Psoas muscle (tissue), 8 donors: ENCODE data around the gene RABGAP1L. TPM values are rescaled to one million over a fixed set of nuclear protein-coding genes. Genes with fewer than 3 reads are reported as not detected.
A peak's percentile ranks its signal among the peaks of the same experiment; 100 is the strongest.

Experiments
- ATAC-seq, 4 donors: fragments of 200-7000 bp; cut with Tn5 transposase; one replicate each; pipeline ENCODE4 v1.9.1; 2020; ENCODE audit warnings: moderate library complexity in 3 of 4, mild to moderate bottlenecking in 2 of 4
- DNase-seq, 2 donors: peaks; one replicate each; pipeline ENCODE4 v3.0.0-alpha.2; 2020
- H3K27ac ChIP-seq: fragments of 200-600 bp; one replicate; pipeline ENCODE4 v1.8.0; 2022
- H3K27me3 ChIP-seq, 3 donors: fragments of 200-600 bp in 1 of 3; one replicate each; pipeline versions ENCODE4 v1.6.1 to v1.8.0; 2013 to 2022; ENCODE audit warnings: low read length in 2 of 3, mild to moderate bottlenecking in 2 of 3, moderate library complexity in 1 of 3; ENCODE audit not compliant: insufficient read depth in 3 of 3
- H3K36me3 ChIP-seq, 2 donors: fragments of 200-600 bp in 1 of 2; one replicate each; pipeline versions ENCODE4 v1.6.1 to v1.8.0; 2013 to 2022; ENCODE audit warnings: low read depth in 1 of 2, mild to moderate bottlenecking in 1 of 2, moderate library complexity in 1 of 2; ENCODE audit not compliant: insufficient read depth in 1 of 2
- H3K4me1 ChIP-seq: fragments of 200-600 bp; one replicate; pipeline ENCODE4 v1.8.0; 2022
- H3K4me3 ChIP-seq: fragments of 200-600 bp; one replicate; pipeline ENCODE4 v1.8.0; 2022; ENCODE audit warnings: mild to moderate bottlenecking
- H3K9me3 ChIP-seq: fragments of 200-600 bp; one replicate; pipeline ENCODE4 v1.8.0; 2022
- CTCF ChIP-seq: fragments of 200-600 bp; IDR thresholded peaks from one replicate; pipeline ENCODE4 v1.8.0; 2022; ENCODE audit warnings: antibody characterized with exemption
- WGBS, 3 donors: extraction: QIAGEN DNeasy Blood & Tissue Kit; methylation state at CpG; one replicate each; pipeline versions ENCODE4 v1.1.6 to v1.1.7; 2013; 5-methylcytosine and 5-hydroxymethylcytosine counted together
- intact Hi-C, 2 donors: fragments of 100-400 bp; cut with DNase I; formaldehyde crosslinking; loops; one replicate each; pipeline versions ENCODE4 v1.11.0 to v1.14.2; 2022
- polyA plus RNA-seq, 3 donors: library from polyadenylated mRNA; stranded (reverse); fragments of 200-250 nt; gene quantifications; one replicate each; pipeline ENCODE4 v1.2.3, GENCODE V29; 2013
- total RNA-seq, 4 donors: library from RNA; stranded (reverse); fragmentation: NEBNext Ultra II Directional in 2 of 4; extraction: Animal tissue kit (Norgen Biotek cat#: 25700) in 2 of 4; gene quantifications; one replicate each; pipeline versions ENCODE4 v1.2.1 to v1.2.4, GENCODE V29; 2021 to 2023
- donor health status: healthy with polysubstance abuse.
- donor health status: DM: no; HTN: no; CAD: no; lungs with moderate emphysema.
- donor health status: Bipolar disorder and iron deficiency.
- donor health status: healthy.
- donor health status: DM: yes; HTN: yes; CAD: no.
- donor health status: DM: no; HTN: no; CAD: no.
- donor health status: DM: no; HTN: no; CAD: no.
- donor health status: DM: yes; HTN: yes; CAD: no.

RABGAP1L gene
- total and polyA plus RNA-seq, 7 donors, result 2.9 to 14.4 (median 8.7) TPM

GRCh38 chr1:174766727-174767126 lies 607.4 kb downstream of the RABGAP1L start:
- no peak for TF ChIP-seq CTCF
- DNase-seq (no peak), ATAC-seq (no peak)
- intact Hi-C loops, result loop anchor here (5.0 to 10.0 kb wide), 2 partner anchors 218 to 356 kb away; no protein-coding TSS in a partner anchor
- Histone ChIP-seq H3K4me1 (no peaks in the 10 kb centered on the region), H3K9me3 (no peaks in the 10 kb centered on the region), H3K27ac (no peak overlapping the region), H3K36me3 (no peaks in the 10 kb centered on the region), H3K27me3 (no peaks in the 10 kb centered on the region), H3K4me3 (no peak overlapping the region)
- 95 to 97% (median 95%) methylated on average over 2 of the region's 2 CpGs for WGBS, 3 donors

- no peaks in the 10 kb centered on the region for H3K9me3 ChIP-seq
- H3K27me3 ChIP-seq, result no peaks in the 10 kb centered on the region
- H3K4me1 ChIP-seq, result no peaks in the 10 kb centered on the region
- H3K36me3 ChIP-seq, result no peaks in the 10 kb centered on the region
- no peak overlapping the region for H3K27ac ChIP-seq
- 23 to 34% (median 29%) methylated on average over 2 of the region's 2 CpGs for WGBS, 3 donors
- no peak for DNase-seq
- intact Hi-C loops, result loop anchor here (5.0 to 10.0 kb wide), 2 partner anchors 216 to 354 kb away; no protein-coding TSS in a partner anchor
- TF ChIP-seq CTCF, result no peak
- no peak for ATAC-seq
- no peak overlapping the region for H3K4me3 ChIP-seq
These were observed 609.2 kb downstream of the RABGAP1L start for GRCh38 chr1:174768516-174768915.

- Histone ChIP-seq H3K9me3 (no peaks in the 10 kb centered on the region), H3K4me1 (no peaks in the 10 kb centered on the region), H3K36me3 (no peaks in the 10 kb centered on the region), H3K27ac (no peak overlapping the region), H3K27me3 (no peaks in the 10 kb centered on the region), H3K4me3 (no peak overlapping the region)
- 65 to 76% (median 66%) methylated on average over 2 of the region's 2 CpGs for WGBS, 3 donors
- DNase-seq (no peak), ATAC-seq (no peak)
- no peak for TF ChIP-seq CTCF
- intact Hi-C loops, result loop anchor here (5.0 to 10.0 kb wide), 2 partner anchors 216 to 353 kb away; no protein-coding TSS in a partner anchor
These were observed 609.6 kb downstream of the RABGAP1L start for GRCh38 chr1:174768949-174769348.

- ATAC-seq, result no peak
- no peak for DNase-seq
- H3K9me3 ChIP-seq, result no peaks in the 10 kb centered on the region
- H3K4me1 ChIP-seq, result no peaks in the 10 kb centered on the region
- intact Hi-C loops, result loop anchor here (2.0 to 10.0 kb wide), 4 partner anchors 213 to 352 kb away; partner anchors contain the start of gene CACYBP (in 1 of the 2)
- no peaks in the 10 kb centered on the region for H3K27me3 ChIP-seq
- H3K4me3 ChIP-seq, result no peak overlapping the region
- TF ChIP-seq CTCF, result peak; percentile 69
- H3K27ac ChIP-seq, result no peak overlapping the region
- no peaks in the 10 kb centered on the region for H3K36me3 ChIP-seq
These were observed 610.7 kb downstream of the RABGAP1L start for GRCh38 chr1:174769961-174770549.

GRCh38 chr1:174775621-174776020 lies 616.3 kb downstream of the RABGAP1L start:
- H3K36me3 ChIP-seq, result no peaks in the 10 kb centered on the region
- TF ChIP-seq CTCF, result no peak
- no peaks in the 10 kb centered on the region for H3K4me1 ChIP-seq
- H3K27ac ChIP-seq, result no peak overlapping the region
- 66 to 69% (median 69%) methylated on average over 2 of the region's 2 CpGs for WGBS, 3 donors
- H3K9me3 ChIP-seq, result peaks cover 3% of the 10 kb centered on the region
- no peak for DNase-seq
- intact Hi-C loops, result no loop called here
- H3K27me3 ChIP-seq, result no peaks in the 10 kb centered on the region
- no peak overlapping the region for H3K4me3 ChIP-seq
- ATAC-seq, result no peak
